ENCODE results near the gene ABHD17B. TPM values are rescaled to one million over a fixed set of nuclear protein-coding genes. Genes with fewer than 3 reads are reported as not detected.

ABHD17B gene
- total RNA-seq, 6 donors from 2014 or later, result 3.9 to 27.3 (median 12.8) TPM

- DNase-seq, result no peak
- Histone ChIP-seq H3K27me3 (no peaks in the 10 kb centered on the region), H3K36me3 (peaks cover 0 to 16% (median 0%) of the 10 kb centered on the region in 4 donors), H3K9me3 (peaks cover 10 to 24% (median 18%) of the 10 kb centered on the region in 4 donors), H3K27ac (no peak overlapping the region), H3K4me3 (no peak overlapping the region), H3K4me1 (no peaks in the 10 kb centered on the region)
- WGBS, 2 donors, result 94 to 95% methylated on average over 2 of the region's 2 CpGs
- TF ChIP-seq EP300 (IDR thresholded peaks at IDR 0.05) (no peak), POLR2AphosphoS5 (IDR thresholded peaks at IDR 0.05) (no peak), CTCF (IDR thresholded peaks at IDR 0.05) (no peak), POLR2A (IDR thresholded peaks at IDR 0.05) (no peak)
- no peak for ATAC-seq (ENCODE audit: low FRiP score in 2 of 2)
Measured at GRCh38 chr9:71876106-71876505, 34.9 kb downstream of the ABHD17B start.

DNA sequence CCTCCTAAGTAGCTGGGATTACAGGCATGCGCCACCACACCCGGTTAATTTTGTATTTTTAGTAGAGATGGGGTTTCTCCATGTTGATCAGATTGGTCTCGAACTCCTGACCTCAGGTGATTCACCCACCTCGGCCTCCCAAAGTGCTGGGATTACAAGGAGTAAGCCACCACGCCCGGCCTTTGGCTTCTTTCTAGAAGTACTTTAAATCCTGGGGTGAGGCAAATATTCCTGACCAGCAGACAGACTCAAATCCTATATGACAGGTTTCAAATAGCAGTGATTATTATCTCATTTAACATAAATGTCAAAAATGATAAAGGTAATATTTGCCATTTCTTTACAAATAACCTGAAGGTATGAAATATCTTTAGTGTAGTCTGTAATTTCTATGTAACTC lies 35.6 kb downstream of the ABHD17B start:
- no peak overlapping the region for H3K4me3 ChIP-seq

GRCh38 chr9:71863631-71864030 lies 47.4 kb downstream of the ABHD17B start:
- ATAC-seq (ENCODE audit: low FRiP score in 2 of 2) (no peak), DNase-seq (no peak)

More for the DNA sequence above, 35.6 kb downstream of the ABHD17B start:
- H3K4me1 ChIP-seq, result no peaks in the 10 kb centered on the region
- WGBS, 2 donors, result 98 to 100% methylated on average over 6 of the region's 6 CpGs
- H3K36me3 ChIP-seq, result peaks cover 0 to 18% (median 0%) of the 10 kb centered on the region in 4 donors
- no peak for DNase-seq
- H3K27ac ChIP-seq, result no peak overlapping the region
- TF ChIP-seq CTCF (IDR thresholded peaks at IDR 0.05) (no peak), POLR2A (IDR thresholded peaks at IDR 0.05) (no peak), EP300 (IDR thresholded peaks at IDR 0.05) (no peak), POLR2AphosphoS5 (IDR thresholded peaks at IDR 0.05) (no peak)
- H3K9me3 ChIP-seq, result peaks cover 10 to 24% (median 17%) of the 10 kb centered on the region in 4 donors
- H3K27me3 ChIP-seq, result no peaks in the 10 kb centered on the region
- ATAC-seq (ENCODE audit: low FRiP score in 2 of 2), result no peak

GRCh38 chr9:71861618-71862017 lies 49.4 kb downstream of the ABHD17B start:
- no peak for ATAC-seq (ENCODE audit: low FRiP score in 2 of 2)
- Histone ChIP-seq H3K27ac (no peak overlapping the region), H3K4me3 (no peak overlapping the region), H3K36me3 (peaks cover 0 to 8% (median under 1%) of the 10 kb centered on the region in 4 donors), H3K27me3 (no peaks in the 10 kb centered on the region), H3K9me3 (peaks cover 3 to 21% (median 13%) of the 10 kb centered on the region in 4 donors), H3K4me1 (peaks cover 0 to 3% (median 0%) of the 10 kb centered on the region in 4 donors)
- 67 to 69% methylated on average over 3 of the region's 3 CpGs for WGBS, 2 donors
- DNase-seq, result no peak
- no peak for TF ChIP-seq POLR2A (IDR thresholded peaks at IDR 0.05)
- TF ChIP-seq EP300 (IDR thresholded peaks at IDR 0.05), result no peak
- TF ChIP-seq CTCF (IDR thresholded peaks at IDR 0.05), result no peak
- TF ChIP-seq POLR2AphosphoS5 (IDR thresholded peaks at IDR 0.05), result no peak

More at GRCh38 chr9:71863631-71864030, 47.4 kb downstream of the ABHD17B start:
- 58 to 65% methylated on average over 1 of the region's 1 CpG for WGBS, 2 donors
- TF ChIP-seq CTCF (IDR thresholded peaks at IDR 0.05) (no peak), POLR2AphosphoS5 (IDR thresholded peaks at IDR 0.05) (no peak), EP300 (IDR thresholded peaks at IDR 0.05) (no peak), POLR2A (IDR thresholded peaks at IDR 0.05) (no peak)
- H3K4me3 ChIP-seq, result no peak overlapping the region
- no peak overlapping the region for H3K27ac ChIP-seq
- H3K9me3 ChIP-seq, result peaks cover 3 to 21% (median 13%) of the 10 kb centered on the region in 4 donors
- no peaks in the 10 kb centered on the region for H3K27me3 ChIP-seq
- H3K36me3 ChIP-seq, result peaks cover 0 to 12% (median 3%) of the 10 kb centered on the region in 4 donors
- H3K4me1 ChIP-seq, result no peaks in the 10 kb centered on the region

- Histone ChIP-seq H3K36me3 (no peaks in the 10 kb centered on the region), H3K4me3 (no peak overlapping the region), H3K4me1 (peaks cover 0 to 3% (median 0%) of the 10 kb centered on the region in 4 donors), H3K27me3 (no peaks in the 10 kb centered on the region), H3K27ac (no peak overlapping the region), H3K9me3 (peaks cover 3 to 21% (median 13%) of the 10 kb centered on the region in 4 donors)
- no peak for TF ChIP-seq CTCF (IDR thresholded peaks at IDR 0.05)
- TF ChIP-seq EP300 (IDR thresholded peaks at IDR 0.05), result no peak
- TF ChIP-seq POLR2A (IDR thresholded peaks at IDR 0.05), result no peak
- TF ChIP-seq POLR2AphosphoS5 (IDR thresholded peaks at IDR 0.05), result no peak
- WGBS, 2 donors, result 98 to 100% methylated on average over 3 of the region's 3 CpGs
- DNase-seq, result no peak
- ATAC-seq (ENCODE audit: low FRiP score in 2 of 2), result no peak
Measured at GRCh38 chr9:71859939-71860338, 51.1 kb downstream of the ABHD17B start.

Measured in upper lobe of left lung (tissue), 6 donors.